Endothelial cell of umbilical vein (primary cell): ENCODE results near the gene MRTFA.

Source experiments
- GATA2 ChIP-seq: IDR thresholded peaks from 2 replicates; pipeline ENCODE4 v1.7.0; 2011; ENCODE audit warnings: low read depth, mild to moderate bottlenecking, moderate library complexity, mixed read lengths, low read length; ENCODE audit not compliant: insufficient read length, insufficient read depth
- TF ChIP-seq, protein P1 (sequence below), 2 donors: IDR thresholded peaks; 1 replicate in 1 of 2; 2 replicates in 1 of 2; pipeline ENCODE4 v1.5.1; 2011; ENCODE audit warnings: low read length in 2 of 2, mild to moderate bottlenecking in 2 of 2, moderate library complexity in 2 of 2, control low read depth in 1 of 2, inconsistent platforms in 1 of 2, low read depth in 1 of 2; ENCODE audit not compliant: insufficient read depth in 1 of 2; ENCODE audit errors: extremely low read depth in 1 of 2
- TF ChIP-seq, protein P2 (sequence below): IDR thresholded peaks from 2 replicates; pipeline ENCODE4 v1.6.1; 2011; ENCODE audit not compliant: insufficient read depth, insufficient read length

DNA sequence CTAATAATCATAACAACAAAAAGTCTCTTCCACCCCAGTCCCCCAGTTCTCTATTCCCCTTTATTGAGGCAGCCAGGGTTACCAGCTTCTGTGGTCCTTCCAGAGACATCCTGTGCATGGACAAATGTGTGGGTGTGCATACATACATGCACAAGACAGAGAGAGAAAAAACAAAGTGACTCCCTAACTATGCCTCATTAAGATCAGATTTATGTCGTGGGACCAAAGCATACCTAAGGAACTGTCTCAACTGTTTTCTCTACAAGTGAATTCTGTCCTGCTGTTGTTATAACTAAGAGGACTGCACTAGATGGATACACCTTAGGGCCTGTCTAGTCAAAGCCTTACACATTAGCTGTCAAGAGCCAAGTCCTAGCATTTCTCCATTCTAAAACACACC is 106.7 kb downstream of the MRTFA start:
- no peak for TF ChIP-seq GATA2
- TF ChIP-seq, protein P1, sequence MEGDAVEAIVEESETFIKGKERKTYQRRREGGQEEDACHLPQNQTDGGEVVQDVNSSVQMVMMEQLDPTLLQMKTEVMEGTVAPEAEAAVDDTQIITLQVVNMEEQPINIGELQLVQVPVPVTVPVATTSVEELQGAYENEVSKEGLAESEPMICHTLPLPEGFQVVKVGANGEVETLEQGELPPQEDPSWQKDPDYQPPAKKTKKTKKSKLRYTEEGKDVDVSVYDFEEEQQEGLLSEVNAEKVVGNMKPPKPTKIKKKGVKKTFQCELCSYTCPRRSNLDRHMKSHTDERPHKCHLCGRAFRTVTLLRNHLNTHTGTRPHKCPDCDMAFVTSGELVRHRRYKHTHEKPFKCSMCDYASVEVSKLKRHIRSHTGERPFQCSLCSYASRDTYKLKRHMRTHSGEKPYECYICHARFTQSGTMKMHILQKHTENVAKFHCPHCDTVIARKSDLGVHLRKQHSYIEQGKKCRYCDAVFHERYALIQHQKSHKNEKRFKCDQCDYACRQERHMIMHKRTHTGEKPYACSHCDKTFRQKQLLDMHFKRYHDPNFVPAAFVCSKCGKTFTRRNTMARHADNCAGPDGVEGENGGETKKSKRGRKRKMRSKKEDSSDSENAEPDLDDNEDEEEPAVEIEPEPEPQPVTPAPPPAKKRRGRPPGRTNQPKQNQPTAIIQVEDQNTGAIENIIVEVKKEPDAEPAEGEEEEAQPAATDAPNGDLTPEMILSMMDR (IDR thresholded peaks at IDR 0.05; ENCODE audit: extremely low read depth in 1 of 2, insufficient read depth in 1 of 2, low read depth in 1 of 2, low read length in 2 of 2) = no peak
- TF ChIP-seq, protein P2, sequence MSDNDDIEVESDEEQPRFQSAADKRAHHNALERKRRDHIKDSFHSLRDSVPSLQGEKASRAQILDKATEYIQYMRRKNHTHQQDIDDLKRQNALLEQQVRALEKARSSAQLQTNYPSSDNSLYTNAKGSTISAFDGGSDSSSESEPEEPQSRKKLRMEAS = no peak
